Measurements from ENCODE around the gene TGFBI.
A peak's percentile ranks its signal among the peaks of the same experiment; 100 is the strongest.

TGFBI gene

DNA sequence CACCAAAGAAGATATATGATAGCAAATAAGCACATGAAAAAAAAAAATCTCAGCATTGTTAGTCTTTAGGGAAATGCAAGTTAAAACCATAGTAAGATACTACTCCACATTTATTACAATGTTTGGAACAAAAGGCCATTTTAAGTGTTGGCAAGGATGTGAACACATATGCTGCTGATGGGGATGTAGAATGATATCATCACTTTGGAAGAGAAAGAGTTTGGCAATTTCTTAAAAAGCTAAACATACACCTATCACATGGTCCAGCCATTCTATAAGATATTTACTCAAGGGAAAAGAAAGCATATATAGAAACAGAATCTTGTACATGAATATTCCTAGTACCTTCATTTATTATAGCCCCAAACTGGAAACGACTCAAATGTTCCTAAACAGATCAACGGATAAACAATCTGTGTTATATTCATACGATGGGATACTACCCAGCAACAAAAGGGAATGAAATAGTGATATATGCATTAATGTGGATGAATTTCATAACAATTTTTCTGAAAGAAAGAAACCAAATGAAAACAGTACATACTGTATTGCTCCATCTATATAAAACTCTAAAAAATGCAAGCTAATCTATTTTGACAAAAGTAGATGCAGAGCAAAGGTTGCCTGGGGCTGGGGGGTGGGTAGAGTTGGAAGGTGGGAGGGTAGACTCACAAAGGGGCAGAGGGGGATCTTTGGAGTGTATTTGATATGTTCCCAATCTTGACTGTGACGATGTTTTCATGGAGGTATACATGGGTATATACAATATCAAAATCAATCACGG lies 58.2 kb downstream of the TGFBI start:
- no peak for DNase-seq (ENCODE audit: low read depth)
- H3K4me3 ChIP-seq (ENCODE audit: low read depth, low read length): no peak overlapping the region
- TF ChIP-seq, protein P1, sequence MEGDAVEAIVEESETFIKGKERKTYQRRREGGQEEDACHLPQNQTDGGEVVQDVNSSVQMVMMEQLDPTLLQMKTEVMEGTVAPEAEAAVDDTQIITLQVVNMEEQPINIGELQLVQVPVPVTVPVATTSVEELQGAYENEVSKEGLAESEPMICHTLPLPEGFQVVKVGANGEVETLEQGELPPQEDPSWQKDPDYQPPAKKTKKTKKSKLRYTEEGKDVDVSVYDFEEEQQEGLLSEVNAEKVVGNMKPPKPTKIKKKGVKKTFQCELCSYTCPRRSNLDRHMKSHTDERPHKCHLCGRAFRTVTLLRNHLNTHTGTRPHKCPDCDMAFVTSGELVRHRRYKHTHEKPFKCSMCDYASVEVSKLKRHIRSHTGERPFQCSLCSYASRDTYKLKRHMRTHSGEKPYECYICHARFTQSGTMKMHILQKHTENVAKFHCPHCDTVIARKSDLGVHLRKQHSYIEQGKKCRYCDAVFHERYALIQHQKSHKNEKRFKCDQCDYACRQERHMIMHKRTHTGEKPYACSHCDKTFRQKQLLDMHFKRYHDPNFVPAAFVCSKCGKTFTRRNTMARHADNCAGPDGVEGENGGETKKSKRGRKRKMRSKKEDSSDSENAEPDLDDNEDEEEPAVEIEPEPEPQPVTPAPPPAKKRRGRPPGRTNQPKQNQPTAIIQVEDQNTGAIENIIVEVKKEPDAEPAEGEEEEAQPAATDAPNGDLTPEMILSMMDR (conservative IDR thresholded peaks at IDR 0.05; ENCODE audit: low read depth, low read length): no peak

DNA sequence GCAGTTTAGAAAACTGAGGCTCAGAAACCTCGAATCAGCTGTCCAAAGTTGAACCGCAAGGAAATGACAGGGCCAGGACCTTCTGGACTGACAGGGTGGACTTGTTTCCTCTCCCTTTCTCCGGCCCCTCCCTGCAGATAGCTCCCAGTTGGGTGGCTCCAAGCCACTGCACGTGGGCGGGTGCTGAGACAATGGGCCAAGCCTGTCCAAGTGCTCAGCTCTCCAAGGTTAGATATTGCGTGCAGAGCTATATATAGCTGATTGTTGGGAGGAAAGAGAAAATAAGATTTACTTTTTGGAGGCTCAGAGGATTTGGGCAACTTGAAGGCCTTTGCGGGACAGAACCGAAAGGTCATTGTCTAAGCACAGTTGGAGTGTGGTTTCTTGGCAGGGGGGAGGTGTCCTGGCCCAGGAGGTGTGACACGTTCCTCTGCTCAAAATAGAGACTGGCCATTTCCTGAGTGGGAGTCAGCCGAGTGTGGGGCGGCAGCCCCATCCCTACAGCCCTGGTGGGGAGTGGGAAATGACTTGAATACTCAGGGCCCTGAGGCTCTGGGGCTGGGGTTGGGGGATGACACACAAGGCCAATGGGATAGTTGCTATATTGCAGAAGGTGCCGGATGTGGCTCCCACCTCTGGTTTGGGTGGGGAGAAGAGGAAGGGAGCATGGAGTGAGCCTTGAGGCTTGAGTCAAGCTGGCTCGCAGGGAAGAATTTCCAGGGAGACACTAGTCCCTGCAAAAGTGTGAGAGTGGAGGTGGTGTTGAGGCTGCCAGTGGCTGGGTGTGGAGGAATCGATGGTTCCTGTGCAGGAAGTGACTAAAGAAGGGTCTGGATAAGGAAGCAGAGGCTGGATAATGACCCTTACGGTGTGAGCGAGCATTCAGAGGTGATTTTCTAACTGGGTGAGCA lies 59.4 kb downstream of the TGFBI start:
- H3K4me3 ChIP-seq (ENCODE audit: low read depth, low read length): no peak overlapping the region
- TF ChIP-seq, protein P1 (conservative IDR thresholded peaks at IDR 0.05; ENCODE audit: low read depth, low read length): no peak
- DNase-seq (ENCODE audit: low read depth): peak; percentile 51

DNA sequence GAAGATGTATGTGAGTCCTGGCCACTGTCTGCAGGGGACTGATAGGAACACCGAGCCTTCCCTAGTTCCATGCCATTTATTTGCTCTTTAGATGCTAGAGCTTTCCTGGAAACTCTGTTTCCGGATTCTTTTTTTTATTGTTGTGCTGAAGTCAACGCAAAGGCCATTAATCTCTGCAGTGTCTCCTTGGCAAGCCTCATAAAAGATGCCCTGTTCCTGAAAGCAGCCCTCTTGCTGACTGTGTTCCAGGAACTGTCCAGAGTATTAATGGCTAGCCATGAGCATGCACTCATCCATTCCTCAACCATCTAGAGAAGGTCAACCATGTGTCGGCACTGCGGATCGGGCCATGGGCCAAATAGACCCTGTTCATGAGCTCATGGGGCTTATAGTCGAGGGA lies 61.0 kb downstream of the TGFBI start:
- DNase-seq (ENCODE audit: low read depth): no peak
- H3K4me3 ChIP-seq (ENCODE audit: low read depth, low read length): no peak overlapping the region
- TF ChIP-seq, protein P1 (conservative IDR thresholded peaks at IDR 0.05; ENCODE audit: low read depth, low read length): no peak

DNA sequence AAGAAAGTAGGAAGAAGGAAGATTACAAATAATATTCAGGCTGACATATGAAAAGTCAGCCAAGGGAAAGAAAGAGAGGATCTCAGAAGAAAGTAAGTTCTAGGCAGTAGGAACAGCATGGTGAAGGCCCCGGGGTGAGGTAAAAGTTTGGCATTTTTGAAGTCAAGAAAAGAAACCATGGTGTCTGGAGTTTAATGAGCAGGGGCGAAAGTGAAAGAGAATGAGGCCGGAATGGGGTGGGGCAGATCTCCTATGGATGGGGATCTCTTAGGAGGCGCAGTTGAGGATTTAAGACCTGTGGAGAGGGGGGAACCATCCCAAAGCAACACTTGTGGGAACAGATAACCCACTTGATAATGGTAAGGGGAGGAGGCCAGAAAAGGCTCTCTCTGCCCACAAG lies 61.5 kb downstream of the TGFBI start:
- H3K4me3 ChIP-seq (ENCODE audit: low read depth, low read length): no peak overlapping the region
- TF ChIP-seq, protein P1 (conservative IDR thresholded peaks at IDR 0.05; ENCODE audit: low read depth, low read length): no peak
- DNase-seq (ENCODE audit: low read depth): no peak

DNA sequence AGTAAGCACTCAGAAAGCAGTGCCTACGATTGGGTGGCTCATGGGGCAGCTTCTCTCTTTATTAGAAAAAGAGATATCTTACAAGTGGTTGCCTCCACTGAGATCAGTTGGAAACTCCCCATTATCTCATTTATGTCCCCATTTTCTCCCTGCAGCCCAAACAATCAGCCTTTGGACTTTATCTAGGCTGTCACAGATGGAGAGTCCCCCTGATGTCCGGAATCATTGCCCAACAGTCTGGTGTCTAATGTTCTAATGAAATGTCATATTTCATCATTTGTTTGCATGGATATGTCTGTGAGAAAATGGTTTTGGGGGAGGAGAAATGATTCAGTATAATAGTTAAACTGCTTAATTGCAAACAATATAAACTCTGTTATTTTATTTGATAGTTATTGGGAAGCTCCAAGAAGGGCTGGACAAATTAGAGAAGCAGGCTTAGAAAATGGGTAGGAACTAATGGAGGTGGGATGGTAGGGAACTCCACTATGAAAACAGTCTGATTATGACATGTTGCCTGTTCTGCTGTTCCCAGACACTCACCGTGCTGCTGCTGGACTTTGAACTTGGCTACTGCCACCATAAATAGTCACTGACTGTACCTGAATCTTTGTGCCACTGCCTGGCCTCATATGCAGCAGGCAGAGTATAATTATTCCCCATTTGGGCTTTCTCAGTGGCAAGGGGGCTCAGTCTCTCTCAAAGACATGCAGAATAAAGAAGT lies 65.6 kb downstream of the TGFBI start:
- TF ChIP-seq, protein P1 (conservative IDR thresholded peaks at IDR 0.05; ENCODE audit: low read depth, low read length): no peak
- no peak overlapping the region for H3K4me3 ChIP-seq (ENCODE audit: low read depth, low read length)
- no peak for DNase-seq (ENCODE audit: low read depth)

DNA sequence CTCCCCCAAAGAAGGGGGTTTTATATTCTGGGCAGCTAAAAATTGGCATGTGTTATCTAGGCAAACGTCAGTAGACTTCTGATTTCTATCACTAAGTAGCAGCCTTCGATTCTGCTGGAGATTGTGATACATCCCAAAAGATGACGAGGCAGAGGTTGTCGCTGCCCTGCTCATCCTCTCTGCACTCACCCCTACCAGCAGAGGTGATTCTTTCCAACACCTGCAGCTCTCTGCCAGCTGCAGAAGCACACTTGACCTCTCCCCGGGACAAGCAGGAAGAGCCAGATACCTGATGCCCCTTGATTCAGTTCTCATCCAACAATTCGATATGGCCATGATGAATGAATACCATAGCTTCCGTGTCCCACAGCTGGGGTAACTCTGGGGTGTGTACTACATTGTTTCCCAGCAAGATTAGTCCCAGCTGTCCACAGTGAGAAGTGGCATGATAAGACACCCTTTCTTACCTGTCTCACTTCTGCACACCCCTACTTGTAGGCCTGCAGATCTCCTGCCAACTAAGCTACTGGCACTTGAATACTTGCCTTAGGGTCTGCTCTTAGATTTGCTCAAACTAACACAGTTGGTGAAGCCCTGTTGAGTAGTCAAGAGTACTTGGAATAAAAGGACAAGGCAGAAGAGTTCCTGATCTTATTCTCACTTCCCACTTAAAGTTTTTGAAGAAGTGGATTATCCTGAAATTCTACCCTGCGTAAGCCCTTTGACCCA lies 66.3 kb downstream of the TGFBI start:
- TF ChIP-seq, protein P1 (conservative IDR thresholded peaks at IDR 0.05; ENCODE audit: low read depth, low read length): no peak
- no peak overlapping the region for H3K4me3 ChIP-seq (ENCODE audit: low read depth, low read length)
- no peak for DNase-seq (ENCODE audit: low read depth)
